Measurements from ENCODE around the gene CCDC87. TPM values are rescaled to one million over a fixed set of nuclear protein-coding genes. Genes with fewer than 3 reads are reported as not detected.

The CCDC87 gene
- total and polyA plus RNA-seq, 2 experiments from 2014 or later, result 0.53 TPM; not detected in 1

DNA sequence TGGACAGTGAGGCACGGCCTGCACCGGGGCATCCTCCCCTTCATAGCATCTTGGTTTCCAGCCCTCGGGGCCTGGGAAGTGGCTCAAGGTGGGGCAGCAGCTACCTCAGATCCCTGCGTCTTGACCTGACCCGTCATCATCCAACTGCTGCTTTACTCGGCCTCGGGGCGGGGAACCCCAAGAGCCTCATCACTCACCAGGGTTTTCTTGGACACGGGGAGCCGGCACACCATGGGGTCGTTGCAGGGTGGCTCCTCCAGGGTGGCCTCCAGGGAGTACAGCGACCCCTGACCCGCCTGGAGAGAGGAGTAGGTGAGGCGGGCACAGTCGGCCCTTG lies 25.1 kb downstream of the CCDC87 start:
- H3K9me3 ChIP-seq (ENCODE audit: low read depth), result no peaks in the 10 kb centered on the region
- H4K20me1 ChIP-seq (ENCODE audit: insufficient read depth, poor library complexity, severe bottlenecking), result no peaks in the 10 kb centered on the region
- no peak overlapping the region for H3K27ac ChIP-seq
- H3K27me3 ChIP-seq, result no peaks in the 10 kb centered on the region
- H3K4me3 ChIP-seq, result no peak overlapping the region
- H3K4me1 ChIP-seq (ENCODE audit: insufficient read depth), result no peaks in the 10 kb centered on the region
- no peak for DNase-seq (ENCODE audit: low spot score)
- H3K4me2 ChIP-seq, result no peak overlapping the region
- H3K79me2 ChIP-seq, result no peaks in the 10 kb centered on the region
- TF ChIP-seq EZH2 (IDR thresholded peaks at IDR 0.05; ENCODE audit: borderline replicate concordance) (no peak), EZH2phosphoT487 (IDR thresholded peaks at IDR 0.05; ENCODE audit: low read depth, severe bottlenecking, unreplicated experiment) (no peak)
- H3K36me3 ChIP-seq (replicated peaks; ENCODE audit: insufficient read depth, low read depth), result no peaks in the 10 kb centered on the region
- WGBS (ENCODE audit: low lambda C conversion rate, missing lambda C conversion rate), result 97% methylated on average over 14 of the region's 15 CpGs
- no peaks in the 10 kb centered on the region for H3K9me2 ChIP-seq (replicated peaks; ENCODE audit: insufficient read depth)
- H2AFZ ChIP-seq, result no peak overlapping the region

DNA sequence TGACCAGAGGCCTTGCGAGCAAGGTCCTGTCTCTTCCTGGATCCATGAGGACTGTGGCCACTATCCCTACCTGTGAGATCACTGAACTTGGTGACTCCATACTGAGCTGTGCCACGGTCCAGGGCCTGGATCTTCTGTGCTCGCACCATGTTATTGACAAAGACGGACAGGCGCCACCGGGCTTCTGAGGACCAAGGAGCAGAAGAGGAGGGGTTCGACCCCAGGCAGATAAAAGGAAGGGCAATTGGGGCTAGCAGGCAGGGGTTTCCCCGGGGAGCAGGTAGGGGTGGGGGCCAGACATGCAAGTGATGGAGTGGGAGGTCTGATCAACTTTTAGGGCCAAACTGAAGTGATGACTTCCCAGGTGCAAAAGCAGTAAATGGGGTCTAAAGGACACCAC lies 26.6 kb downstream of the CCDC87 start:
- 95% methylated on average over 8 of the region's 8 CpGs for WGBS (ENCODE audit: low lambda C conversion rate, missing lambda C conversion rate)
- no peak for DNase-seq (ENCODE audit: low spot score)
- no peaks in the 10 kb centered on the region for H3K79me2 ChIP-seq
- H3K27ac ChIP-seq, result no peak overlapping the region
- H3K36me3 ChIP-seq (replicated peaks; ENCODE audit: insufficient read depth, low read depth), result no peaks in the 10 kb centered on the region
- H3K9me3 ChIP-seq (ENCODE audit: low read depth), result no peaks in the 10 kb centered on the region
- no peaks in the 10 kb centered on the region for H3K4me1 ChIP-seq (ENCODE audit: insufficient read depth)
- no peak overlapping the region for H3K4me2 ChIP-seq
- no peaks in the 10 kb centered on the region for H3K9me2 ChIP-seq (replicated peaks; ENCODE audit: insufficient read depth)
- no peak overlapping the region for H3K4me3 ChIP-seq
- H4K20me1 ChIP-seq (ENCODE audit: insufficient read depth, poor library complexity, severe bottlenecking), result no peaks in the 10 kb centered on the region
- H3K27me3 ChIP-seq, result no peaks in the 10 kb centered on the region
- H2AFZ ChIP-seq, result no peak overlapping the region
- TF ChIP-seq, protein P1, sequence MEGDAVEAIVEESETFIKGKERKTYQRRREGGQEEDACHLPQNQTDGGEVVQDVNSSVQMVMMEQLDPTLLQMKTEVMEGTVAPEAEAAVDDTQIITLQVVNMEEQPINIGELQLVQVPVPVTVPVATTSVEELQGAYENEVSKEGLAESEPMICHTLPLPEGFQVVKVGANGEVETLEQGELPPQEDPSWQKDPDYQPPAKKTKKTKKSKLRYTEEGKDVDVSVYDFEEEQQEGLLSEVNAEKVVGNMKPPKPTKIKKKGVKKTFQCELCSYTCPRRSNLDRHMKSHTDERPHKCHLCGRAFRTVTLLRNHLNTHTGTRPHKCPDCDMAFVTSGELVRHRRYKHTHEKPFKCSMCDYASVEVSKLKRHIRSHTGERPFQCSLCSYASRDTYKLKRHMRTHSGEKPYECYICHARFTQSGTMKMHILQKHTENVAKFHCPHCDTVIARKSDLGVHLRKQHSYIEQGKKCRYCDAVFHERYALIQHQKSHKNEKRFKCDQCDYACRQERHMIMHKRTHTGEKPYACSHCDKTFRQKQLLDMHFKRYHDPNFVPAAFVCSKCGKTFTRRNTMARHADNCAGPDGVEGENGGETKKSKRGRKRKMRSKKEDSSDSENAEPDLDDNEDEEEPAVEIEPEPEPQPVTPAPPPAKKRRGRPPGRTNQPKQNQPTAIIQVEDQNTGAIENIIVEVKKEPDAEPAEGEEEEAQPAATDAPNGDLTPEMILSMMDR (IDR thresholded peaks at IDR 0.05; ENCODE audit: poor library complexity), result no peak
- no peak for TF ChIP-seq EZH2 (IDR thresholded peaks at IDR 0.05; ENCODE audit: borderline replicate concordance)
- no peak for TF ChIP-seq EZH2phosphoT487 (IDR thresholded peaks at IDR 0.05; ENCODE audit: low read depth, severe bottlenecking, unreplicated experiment)

DNA sequence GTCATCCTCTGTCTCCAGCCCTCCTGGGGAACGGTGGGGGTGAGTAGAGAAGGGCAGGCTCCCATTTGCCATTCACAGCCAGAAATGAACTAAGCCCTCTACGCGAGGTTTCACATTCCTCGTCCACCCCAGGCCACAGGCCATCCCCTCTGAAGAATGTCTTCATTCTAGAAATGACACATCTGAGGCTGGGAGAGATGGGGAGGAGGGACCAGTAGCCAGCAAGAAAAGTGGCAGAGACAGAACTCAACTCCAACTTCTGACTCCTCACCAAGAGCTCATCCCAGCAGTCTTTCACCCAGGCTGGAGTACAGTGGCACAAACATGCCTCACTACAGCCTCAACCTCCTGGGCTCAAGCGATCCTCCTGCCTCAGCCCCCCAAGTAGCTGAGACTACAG lies 27.9 kb downstream of the CCDC87 start:
- Histone ChIP-seq H2AFZ (no peak overlapping the region), H3K79me2 (no peaks in the 10 kb centered on the region), H3K9me3 (ENCODE audit: low read depth) (no peaks in the 10 kb centered on the region), H3K9me2 (replicated peaks; ENCODE audit: insufficient read depth) (no peaks in the 10 kb centered on the region), H3K4me3 (no peak overlapping the region), H3K4me2 (no peak overlapping the region), H3K36me3 (replicated peaks; ENCODE audit: insufficient read depth, low read depth) (no peaks in the 10 kb centered on the region), H3K27ac (no peak overlapping the region), H3K4me1 (ENCODE audit: insufficient read depth) (no peaks in the 10 kb centered on the region), H3K27me3 (no peaks in the 10 kb centered on the region), H4K20me1 (ENCODE audit: insufficient read depth, poor library complexity, severe bottlenecking) (no peaks in the 10 kb centered on the region)
- TF ChIP-seq, protein P1 (IDR thresholded peaks at IDR 0.05; ENCODE audit: poor library complexity), result no peak
- TF ChIP-seq EZH2phosphoT487 (IDR thresholded peaks at IDR 0.05; ENCODE audit: low read depth, severe bottlenecking, unreplicated experiment) (no peak), EZH2 (IDR thresholded peaks at IDR 0.05; ENCODE audit: borderline replicate concordance) (no peak)
- WGBS (ENCODE audit: low lambda C conversion rate, missing lambda C conversion rate), result 86% methylated on average over 5 of the region's 5 CpGs
- DNase-seq (ENCODE audit: low spot score), result no peak

DNA sequence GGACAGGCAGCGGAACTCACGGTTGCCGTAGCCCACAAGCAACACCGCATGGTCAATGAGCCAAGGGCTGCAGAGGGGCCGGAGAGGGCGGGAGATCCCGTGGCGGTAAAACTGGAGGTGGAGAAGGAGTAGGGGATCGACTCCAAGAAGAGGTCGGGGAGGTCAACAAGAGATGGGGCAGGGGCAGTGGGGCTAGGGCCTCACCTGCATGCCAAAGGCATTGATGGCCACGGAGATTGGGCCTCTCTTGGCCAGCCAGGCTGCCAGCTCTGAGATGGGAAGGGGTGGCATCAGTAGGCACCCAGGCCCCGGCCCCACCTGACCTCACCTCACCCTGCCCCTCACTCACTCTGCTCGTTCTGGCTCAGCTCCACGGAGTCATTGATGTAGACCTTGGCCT lies 28.3 kb downstream of the CCDC87 start:
- WGBS (ENCODE audit: low lambda C conversion rate, missing lambda C conversion rate), result 96% methylated on average over 12 of the region's 14 CpGs

More for the DNA sequence above, 28.3 kb downstream of the CCDC87 start:
- DNase-seq (ENCODE audit: low spot score), result no peak
- Histone ChIP-seq H3K9me2 (replicated peaks; ENCODE audit: insufficient read depth) (no peaks in the 10 kb centered on the region), H3K4me1 (ENCODE audit: insufficient read depth) (no peaks in the 10 kb centered on the region), H4K20me1 (ENCODE audit: insufficient read depth, poor library complexity, severe bottlenecking) (no peaks in the 10 kb centered on the region), H3K27ac (no peak overlapping the region), H2AFZ (no peak overlapping the region), H3K36me3 (replicated peaks; ENCODE audit: insufficient read depth, low read depth) (no peaks in the 10 kb centered on the region), H3K4me2 (no peak overlapping the region), H3K27me3 (no peaks in the 10 kb centered on the region), H3K4me3 (no peak overlapping the region), H3K79me2 (no peaks in the 10 kb centered on the region), H3K9me3 (ENCODE audit: low read depth) (no peaks in the 10 kb centered on the region)
- TF ChIP-seq EZH2phosphoT487 (IDR thresholded peaks at IDR 0.05; ENCODE audit: low read depth, severe bottlenecking, unreplicated experiment) (no peak), EZH2 (IDR thresholded peaks at IDR 0.05; ENCODE audit: borderline replicate concordance) (no peak)
- TF ChIP-seq, protein P1 (IDR thresholded peaks at IDR 0.05; ENCODE audit: poor library complexity), result no peak

Data from hepatocyte (in vitro differentiated cells).